ENCODE results near the gene UPP2. TPM values are rescaled to one million over a fixed set of nuclear protein-coding genes. Genes with fewer than 3 reads are reported as not detected.

The UPP2 gene
- total RNA-seq, 1 donor from 2014 or later = not detected

DNA sequence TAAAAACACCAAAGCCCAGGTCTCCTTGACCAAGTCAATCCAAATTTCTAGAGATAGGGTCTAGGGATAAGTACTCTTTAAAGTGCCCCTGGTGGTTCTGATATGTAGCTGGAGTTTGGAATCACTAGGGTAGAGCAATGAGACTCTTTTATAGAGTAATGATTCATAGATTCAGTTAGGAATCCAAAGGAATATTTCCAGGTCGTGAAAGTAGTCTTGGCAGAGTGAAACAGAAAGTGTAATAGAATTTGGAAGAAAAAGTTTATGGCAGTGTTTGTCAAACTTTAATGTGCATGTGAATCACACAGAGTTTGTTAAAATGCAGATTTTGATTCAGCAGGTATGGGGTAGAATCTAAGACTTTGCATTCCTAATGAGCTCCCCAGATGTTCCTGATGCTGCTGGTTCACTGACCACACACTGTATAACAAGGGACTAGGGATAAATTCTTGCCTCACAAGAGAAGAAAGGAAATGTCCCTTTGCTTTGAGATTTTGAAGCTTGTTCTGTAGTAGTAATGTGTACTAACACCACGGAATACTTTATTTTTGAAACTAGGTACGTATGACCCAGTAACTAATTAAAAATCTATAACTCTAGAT, 1.8 kb downstream of the UPP2 start:
- H3K4me2 ChIP-seq (ENCODE audit: low read length) = no peak overlapping the region

GRCh38 chr2:158104903-158105302, 3.2 kb downstream of the UPP2 start:
- no peaks in the 10 kb centered on the region for H3K36me3 Mint-ChIP-seq (ENCODE audit: low read depth, unreplicated experiment)
- Histone ChIP-seq H3K27me3 (ENCODE audit: insufficient read depth, low read length) (no peaks in the 10 kb centered on the region), H3K9me3 (ENCODE audit: insufficient read depth, low read depth, low read length) (no peaks in the 10 kb centered on the region), H2AFZ (ENCODE audit: low read depth, low read length) (no peak overlapping the region), H3K4me1 (ENCODE audit: insufficient read depth, low read length) (no peaks in the 10 kb centered on the region), H3K27ac (ENCODE audit: low read depth, low read length) (no peak overlapping the region), H3K4me2 (ENCODE audit: low read length) (no peak overlapping the region), H3K9ac (ENCODE audit: low read length) (no peak overlapping the region), H3K79me2 (ENCODE audit: insufficient read depth, low read length) (no peaks in the 10 kb centered on the region), H4K20me1 (ENCODE audit: insufficient read depth, low read length) (no peaks in the 10 kb centered on the region), H3K36me3 (ENCODE audit: insufficient read depth, low read length) (no peaks in the 10 kb centered on the region), H3K4me3 (ENCODE audit: insufficient read depth, low read depth, low read length) (no peak overlapping the region)
- H3K27me3 Mint-ChIP-seq (ENCODE audit: low read depth, unreplicated experiment) = peaks cover 1% of the 10 kb centered on the region
- no peak overlapping the region for H3K4me3 Mint-ChIP-seq (ENCODE audit: unreplicated experiment)
- no peaks in the 10 kb centered on the region for H3K4me1 Mint-ChIP-seq (ENCODE audit: low read depth, unreplicated experiment)
- no peak for TF ChIP-seq EZH2 (IDR thresholded peaks at IDR 0.05; ENCODE audit: insufficient read depth, low read length)
- no peak for TF ChIP-seq CTCF (IDR thresholded peaks at IDR 0.05; ENCODE audit: insufficient read depth, low read depth, low read length)
- H3K27ac Mint-ChIP-seq (ENCODE audit: unreplicated experiment) = no peak overlapping the region
- FAIRE-seq (no peak), DNase-seq (ENCODE audit: low read depth) (no peak)
- no peaks in the 10 kb centered on the region for H3K9me3 Mint-ChIP-seq (ENCODE audit: unreplicated experiment)

More for the DNA sequence above, 1.8 kb downstream of the UPP2 start:
- Mint-ChIP-seq H3K4me3 (ENCODE audit: unreplicated experiment) (no peak overlapping the region), H3K36me3 (ENCODE audit: low read depth, unreplicated experiment) (no peaks in the 10 kb centered on the region), H3K27ac (ENCODE audit: unreplicated experiment) (no peak overlapping the region), H3K27me3 (ENCODE audit: low read depth, unreplicated experiment) (no peaks in the 10 kb centered on the region), H3K9me3 (ENCODE audit: unreplicated experiment) (no peaks in the 10 kb centered on the region), H3K4me1 (ENCODE audit: low read depth, unreplicated experiment) (no peaks in the 10 kb centered on the region)
- Histone ChIP-seq H3K79me2 (ENCODE audit: insufficient read depth, low read length) (no peaks in the 10 kb centered on the region), H2AFZ (ENCODE audit: low read depth, low read length) (no peak overlapping the region), H3K27ac (ENCODE audit: low read depth, low read length) (no peak overlapping the region), H3K9ac (ENCODE audit: low read length) (no peak overlapping the region), H3K4me1 (ENCODE audit: insufficient read depth, low read length) (no peaks in the 10 kb centered on the region), H3K27me3 (ENCODE audit: insufficient read depth, low read length) (no peaks in the 10 kb centered on the region), H3K9me3 (ENCODE audit: insufficient read depth, low read depth, low read length) (no peaks in the 10 kb centered on the region), H4K20me1 (ENCODE audit: insufficient read depth, low read length) (no peaks in the 10 kb centered on the region), H3K36me3 (ENCODE audit: insufficient read depth, low read length) (no peaks in the 10 kb centered on the region), H3K4me3 (ENCODE audit: insufficient read depth, low read depth, low read length) (no peak overlapping the region)
- DNase-seq (ENCODE audit: low read depth) (no peak), FAIRE-seq (no peak)
- TF ChIP-seq CTCF (IDR thresholded peaks at IDR 0.05; ENCODE audit: insufficient read depth, low read depth, low read length) (no peak), EZH2 (IDR thresholded peaks at IDR 0.05; ENCODE audit: insufficient read depth, low read length) (no peak)

DNA sequence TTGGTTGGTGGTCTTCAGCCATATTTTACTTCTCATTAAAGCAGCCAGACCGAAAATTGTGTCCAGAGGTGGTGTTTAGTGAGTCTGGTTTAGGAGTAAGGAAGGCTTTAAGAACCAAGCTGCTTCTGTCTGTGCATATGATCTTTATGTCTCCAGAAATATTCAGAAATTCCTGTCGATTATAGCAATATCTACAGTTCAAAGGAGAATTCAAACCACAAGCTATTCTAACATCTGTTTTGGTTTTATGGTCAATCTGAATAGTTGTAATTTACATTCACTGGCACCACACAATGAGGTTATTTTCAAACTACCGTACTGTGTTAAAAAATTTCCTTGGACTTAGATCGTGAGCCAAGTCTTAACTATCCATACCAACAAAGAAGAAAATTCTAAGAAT, 11.3 kb downstream of the UPP2 start:
- Mint-ChIP-seq H3K4me3 (ENCODE audit: unreplicated experiment) (no peak overlapping the region), H3K27me3 (ENCODE audit: low read depth, unreplicated experiment) (peaks cover 1% of the 10 kb centered on the region), H3K9me3 (ENCODE audit: unreplicated experiment) (peaks cover 4% of the 10 kb centered on the region), H3K4me1 (ENCODE audit: low read depth, unreplicated experiment) (no peaks in the 10 kb centered on the region), H3K36me3 (ENCODE audit: low read depth, unreplicated experiment) (no peaks in the 10 kb centered on the region), H3K27ac (ENCODE audit: unreplicated experiment) (no peak overlapping the region)
- Histone ChIP-seq H3K9me3 (ENCODE audit: insufficient read depth, low read depth, low read length) (no peaks in the 10 kb centered on the region), H3K27me3 (ENCODE audit: insufficient read depth, low read length) (no peaks in the 10 kb centered on the region), H3K4me2 (ENCODE audit: low read length) (no peak overlapping the region), H4K20me1 (ENCODE audit: insufficient read depth, low read length) (no peaks in the 10 kb centered on the region), H3K79me2 (ENCODE audit: insufficient read depth, low read length) (no peaks in the 10 kb centered on the region), H3K27ac (ENCODE audit: low read depth, low read length) (no peak overlapping the region), H2AFZ (ENCODE audit: low read depth, low read length) (no peak overlapping the region), H3K36me3 (ENCODE audit: insufficient read depth, low read length) (no peaks in the 10 kb centered on the region), H3K9ac (ENCODE audit: low read length) (no peak overlapping the region), H3K4me3 (ENCODE audit: insufficient read depth, low read depth, low read length) (no peak overlapping the region), H3K4me1 (ENCODE audit: insufficient read depth, low read length) (no peaks in the 10 kb centered on the region)
- FAIRE-seq (no peak), DNase-seq (ENCODE audit: low read depth) (peak; percentile 4)
- TF ChIP-seq CTCF (IDR thresholded peaks at IDR 0.05; ENCODE audit: insufficient read depth, low read depth, low read length) (no peak), EZH2 (IDR thresholded peaks at IDR 0.05; ENCODE audit: insufficient read depth, low read length) (no peak)
